Measurements from ENCODE around the gene MST1. TPM values are rescaled to one million over a fixed set of nuclear protein-coding genes. Genes with fewer than 3 reads are reported as not detected.

The MST1 gene
- total RNA-seq, 2 experiments from 2014 or later = 9.6 to 11.8 TPM

Other genes with a start within 250 kb of the MST1 start
- gene DAG1, start 219.2 kb downstream of the MST1 start, total RNA-seq = 10 to 100 TPM; 10.8 to 14.4 TPM
- under 1 TPM; 0.09 TPM for gene BSN, start 135.0 kb downstream of the MST1 start, total RNA-seq
- 100 to 1,000 TPM; 165 to 166 TPM for gene APEH, start 15.1 kb downstream of the MST1 start, total RNA-seq
- 10 to 100 TPM; 22.0 to 31.7 TPM for gene RNF123, start 83 bp upstream of the MST1 start, total RNA-seq
- under 1 TPM in 1 of 2 experiments, not detected in 1; 0.23 TPM for gene AMIGO3, start 30.2 kb upstream of the MST1 start, total RNA-seq
- gene GMPPB, start 34.5 kb upstream of the MST1 start, total RNA-seq = 10 to 100 TPM; 34.7 to 35.2 TPM
- 10 to 100 TPM; 23.5 to 24.2 TPM for gene IP6K1, start 97.1 kb upstream of the MST1 start, total RNA-seq
- not detected for gene CDHR4, start 110.4 kb upstream of the MST1 start, total RNA-seq
- gene INKA1, start 113.8 kb upstream of the MST1 start, total RNA-seq = 1 to 10 TPM; 1.8 to 2.8 TPM
- 10 to 100 TPM; 69.9 to 72.3 TPM for gene UBA7, start 124.5 kb upstream of the MST1 start, total RNA-seq
- gene TRAIP, start 167.1 kb upstream of the MST1 start, total RNA-seq = 10 to 100 TPM; 23.2 to 25.1 TPM
- gene CAMKV, start 180.4 kb upstream of the MST1 start, total RNA-seq = 1 to 10 TPM; 1.8 to 2.1 TPM
- gene MST1R, start 214.4 kb upstream of the MST1 start, total RNA-seq = 1 to 10 TPM in 1 of 2 experiments, under 1 TPM in 1; 0.79 to 1.1 TPM
- 1 to 10 TPM; 6.9 to 8.5 TPM for gene MON1A, start 240.3 kb upstream of the MST1 start, total RNA-seq